ENCODE measurements around the gene POMP. TPM values are rescaled to one million over a fixed set of nuclear protein-coding genes. Genes with fewer than 3 reads are reported as not detected.

POMP gene
- total RNA-seq, 1 experiment from 2014 or later: 102 TPM

GRCh38 chr13:28621449-28621848 is 37.5 kb upstream of the POMP start:
- Histone ChIP-seq H2AFZ (ENCODE audit: low read length) (no peak overlapping the region), H3K18ac (ENCODE audit: insufficient read length, low read depth, low read length) (no peak overlapping the region), H3K23me2 (ENCODE audit: insufficient read length, low read depth, low read length, poor library complexity, severe bottlenecking) (no peaks in the 10 kb centered on the region), H2AK5ac (ENCODE audit: insufficient read length, low read length) (no peak overlapping the region), H3K27ac (ENCODE audit: insufficient read length, low read depth, low read length) (no peak overlapping the region), H2BK120ac (ENCODE audit: low read depth, low read length, poor library complexity, severe bottlenecking) (no peak overlapping the region), H3K14ac (ENCODE audit: insufficient read depth, low read length) (no peak overlapping the region), H2BK15ac (ENCODE audit: low read depth, low read length) (no peak overlapping the region), H3T11ph (ENCODE audit: low read length) (no peak overlapping the region), H2BK12ac (ENCODE audit: insufficient read length, low read depth, low read length) (no peak overlapping the region), H3K9me3 (ENCODE audit: control insufficient read depth, low read depth, low read length) (no peaks in the 10 kb centered on the region), H3K9ac (ENCODE audit: extremely low read depth, insufficient read length, low read length) (no peak overlapping the region), H4K91ac (ENCODE audit: insufficient read length, low read depth, low read length) (no peak overlapping the region), H3K23ac (ENCODE audit: insufficient read length, low read depth, low read length) (no peak overlapping the region), H3K27me3 (ENCODE audit: insufficient read depth, low read length) (no peaks in the 10 kb centered on the region), H4K20me1 (ENCODE audit: control insufficient read depth, insufficient read depth, insufficient read length) (no peaks in the 10 kb centered on the region), H2BK20ac (ENCODE audit: low read depth, low read length, poor library complexity, severe bottlenecking) (no peak overlapping the region), H3K79me2 (ENCODE audit: insufficient read depth, low read length) (no peaks in the 10 kb centered on the region), H3K4me1 (ENCODE audit: insufficient read depth, low read length) (no peaks in the 10 kb centered on the region; the same call in 1 of the 2 replicates), H3K4me2 (ENCODE audit: insufficient read depth, insufficient read length, low read length) (no peak overlapping the region), H4K5ac (ENCODE audit: insufficient read length, low read depth, low read length) (no peak overlapping the region), H3K56ac (ENCODE audit: insufficient read length, low read depth, low read length) (no peak overlapping the region), H3K79me1 (ENCODE audit: insufficient read depth, low read depth, low read length, poor library complexity, severe bottlenecking) (no peaks in the 10 kb centered on the region), H4K8ac (replicated peaks; ENCODE audit: insufficient read length, low read depth, low read length) (no peak overlapping the region), H2BK5ac (ENCODE audit: insufficient read length, low read length) (no peak overlapping the region), H3K4ac (ENCODE audit: low read depth, low read length) (no peak overlapping the region)
- no peak for DNase-seq
- no peaks in the 10 kb centered on the region; a peak in 1 of 7 replicates for H3K36me3 Mint-ChIP-seq (ENCODE audit: insufficient read depth in 1 of 3, low read depth in 3 of 3)
- no peaks in the 10 kb centered on the region for H3K9me3 Mint-ChIP-seq
- WGBS (ENCODE audit: extremely low coverage, insufficient read length, low lambda C conversion rate): no CpG with 5 or more reads among the region's 5 CpGs
- no peak overlapping the region for H3K27ac Mint-ChIP-seq
- TF ChIP-seq, protein P1, sequence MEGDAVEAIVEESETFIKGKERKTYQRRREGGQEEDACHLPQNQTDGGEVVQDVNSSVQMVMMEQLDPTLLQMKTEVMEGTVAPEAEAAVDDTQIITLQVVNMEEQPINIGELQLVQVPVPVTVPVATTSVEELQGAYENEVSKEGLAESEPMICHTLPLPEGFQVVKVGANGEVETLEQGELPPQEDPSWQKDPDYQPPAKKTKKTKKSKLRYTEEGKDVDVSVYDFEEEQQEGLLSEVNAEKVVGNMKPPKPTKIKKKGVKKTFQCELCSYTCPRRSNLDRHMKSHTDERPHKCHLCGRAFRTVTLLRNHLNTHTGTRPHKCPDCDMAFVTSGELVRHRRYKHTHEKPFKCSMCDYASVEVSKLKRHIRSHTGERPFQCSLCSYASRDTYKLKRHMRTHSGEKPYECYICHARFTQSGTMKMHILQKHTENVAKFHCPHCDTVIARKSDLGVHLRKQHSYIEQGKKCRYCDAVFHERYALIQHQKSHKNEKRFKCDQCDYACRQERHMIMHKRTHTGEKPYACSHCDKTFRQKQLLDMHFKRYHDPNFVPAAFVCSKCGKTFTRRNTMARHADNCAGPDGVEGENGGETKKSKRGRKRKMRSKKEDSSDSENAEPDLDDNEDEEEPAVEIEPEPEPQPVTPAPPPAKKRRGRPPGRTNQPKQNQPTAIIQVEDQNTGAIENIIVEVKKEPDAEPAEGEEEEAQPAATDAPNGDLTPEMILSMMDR (conservative IDR thresholded peaks at IDR 0.05): no peak
- H3K27me3 Mint-ChIP-seq (ENCODE audit: low read depth): peaks cover 7% of the 10 kb centered on the region
- no peak overlapping the region for H3K4me3 Mint-ChIP-seq
- peaks cover 13% of the 10 kb centered on the region in 2 experiments for H3K4me1 Mint-ChIP-seq

All from H9 (cell line).